Kidney epithelial cell (primary cell): Measurements from ENCODE around the gene ZNF330. TPM values are rescaled to one million over a fixed set of nuclear protein-coding genes. Genes with fewer than 3 reads are reported as not detected.

Experiments used
- DNase-seq: peaks from one replicate; pipeline ENCODE4 v3.0.0-alpha.2; 2010; ENCODE audit warnings: low read depth
- H3K27me3 ChIP-seq: 2 replicates; pipeline ENCODE4 v1.6.0; 2011; ENCODE audit warnings: low read length; ENCODE audit not compliant: control insufficient read depth, insufficient read depth
- H3K36me3 ChIP-seq: 2 replicates; pipeline ENCODE4 v1.5.1; 2011; ENCODE audit warnings: low read length; ENCODE audit not compliant: control insufficient read depth, insufficient read depth
- H3K4me3 ChIP-seq: 2 replicates; pipeline ENCODE4 v1.5.1; 2011; ENCODE audit warnings: low read depth, mild to moderate bottlenecking, control low read depth, low read length
- total RNA-seq: library from RNA; depleted of rRNA; stranded (reverse); fragments of >200 nt; gene quantifications from 2 replicates; pipeline ENCODE4 v1.2.3, GENCODE V29; 2015
- TF ChIP-seq, protein P1 (sequence below): IDR thresholded peaks from 2 replicates; pipeline ENCODE4 v1.5.1; 2011; ENCODE audit warnings: mild to moderate bottlenecking, moderate library complexity, low read length, control low read depth, inconsistent platforms; ENCODE audit not compliant: insufficient read depth, poor library complexity, severe bottlenecking

The ZNF330 gene
- total RNA-seq, 1 donor from 2014 or later, result 21.5 TPM

DNA sequence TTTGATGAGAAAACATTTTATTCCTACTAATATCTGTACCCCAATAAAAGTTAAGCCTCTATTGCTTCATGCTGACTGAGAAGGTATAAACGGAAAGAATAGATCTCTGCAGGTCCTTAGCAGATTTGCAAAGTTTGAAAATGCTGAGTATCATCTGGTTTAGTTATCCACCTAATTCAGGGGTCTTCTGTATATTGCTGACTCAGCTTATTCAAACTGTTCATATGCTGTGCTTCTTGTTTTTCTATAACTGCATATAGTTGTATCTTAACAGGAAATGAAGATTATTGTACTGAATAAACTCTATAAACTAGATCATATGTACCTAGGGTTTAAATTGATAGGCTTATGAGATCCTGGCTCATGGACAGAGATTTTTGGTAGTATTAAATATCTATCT, 23.7 kb downstream of the ZNF330 start:
- no peak for DNase-seq
- H3K4me3 ChIP-seq, result no peak overlapping the region
- TF ChIP-seq, protein P1, sequence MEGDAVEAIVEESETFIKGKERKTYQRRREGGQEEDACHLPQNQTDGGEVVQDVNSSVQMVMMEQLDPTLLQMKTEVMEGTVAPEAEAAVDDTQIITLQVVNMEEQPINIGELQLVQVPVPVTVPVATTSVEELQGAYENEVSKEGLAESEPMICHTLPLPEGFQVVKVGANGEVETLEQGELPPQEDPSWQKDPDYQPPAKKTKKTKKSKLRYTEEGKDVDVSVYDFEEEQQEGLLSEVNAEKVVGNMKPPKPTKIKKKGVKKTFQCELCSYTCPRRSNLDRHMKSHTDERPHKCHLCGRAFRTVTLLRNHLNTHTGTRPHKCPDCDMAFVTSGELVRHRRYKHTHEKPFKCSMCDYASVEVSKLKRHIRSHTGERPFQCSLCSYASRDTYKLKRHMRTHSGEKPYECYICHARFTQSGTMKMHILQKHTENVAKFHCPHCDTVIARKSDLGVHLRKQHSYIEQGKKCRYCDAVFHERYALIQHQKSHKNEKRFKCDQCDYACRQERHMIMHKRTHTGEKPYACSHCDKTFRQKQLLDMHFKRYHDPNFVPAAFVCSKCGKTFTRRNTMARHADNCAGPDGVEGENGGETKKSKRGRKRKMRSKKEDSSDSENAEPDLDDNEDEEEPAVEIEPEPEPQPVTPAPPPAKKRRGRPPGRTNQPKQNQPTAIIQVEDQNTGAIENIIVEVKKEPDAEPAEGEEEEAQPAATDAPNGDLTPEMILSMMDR, result no peak
- H3K36me3 ChIP-seq, result no peaks in the 10 kb centered on the region
- H3K27me3 ChIP-seq, result no peaks in the 10 kb centered on the region

DNA sequence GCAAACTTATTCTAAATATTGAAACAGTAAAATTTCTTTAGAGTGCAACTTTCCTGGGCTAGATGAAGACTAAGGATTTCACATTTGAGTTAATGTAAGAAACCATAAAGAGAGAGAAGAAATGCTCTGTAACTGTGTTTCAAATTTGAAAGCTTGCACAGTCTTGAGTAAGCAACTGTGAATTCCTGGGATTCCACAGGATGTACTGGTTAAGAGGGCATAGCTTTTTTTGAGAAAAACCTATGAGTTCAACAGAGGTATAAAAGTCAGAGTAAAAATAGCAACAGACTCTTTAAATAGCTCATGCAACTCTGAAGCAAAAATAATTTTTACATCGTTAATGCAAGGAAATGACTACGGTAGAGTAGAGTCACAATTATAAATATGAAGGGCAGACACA, 25.5 kb downstream of the ZNF330 start:
- peak; percentile 37 for DNase-seq
- no peaks in the 10 kb centered on the region for H3K36me3 ChIP-seq
- H3K27me3 ChIP-seq, result no peaks in the 10 kb centered on the region
- no peak overlapping the region for H3K4me3 ChIP-seq
- TF ChIP-seq, protein P1, result no peak

DNA sequence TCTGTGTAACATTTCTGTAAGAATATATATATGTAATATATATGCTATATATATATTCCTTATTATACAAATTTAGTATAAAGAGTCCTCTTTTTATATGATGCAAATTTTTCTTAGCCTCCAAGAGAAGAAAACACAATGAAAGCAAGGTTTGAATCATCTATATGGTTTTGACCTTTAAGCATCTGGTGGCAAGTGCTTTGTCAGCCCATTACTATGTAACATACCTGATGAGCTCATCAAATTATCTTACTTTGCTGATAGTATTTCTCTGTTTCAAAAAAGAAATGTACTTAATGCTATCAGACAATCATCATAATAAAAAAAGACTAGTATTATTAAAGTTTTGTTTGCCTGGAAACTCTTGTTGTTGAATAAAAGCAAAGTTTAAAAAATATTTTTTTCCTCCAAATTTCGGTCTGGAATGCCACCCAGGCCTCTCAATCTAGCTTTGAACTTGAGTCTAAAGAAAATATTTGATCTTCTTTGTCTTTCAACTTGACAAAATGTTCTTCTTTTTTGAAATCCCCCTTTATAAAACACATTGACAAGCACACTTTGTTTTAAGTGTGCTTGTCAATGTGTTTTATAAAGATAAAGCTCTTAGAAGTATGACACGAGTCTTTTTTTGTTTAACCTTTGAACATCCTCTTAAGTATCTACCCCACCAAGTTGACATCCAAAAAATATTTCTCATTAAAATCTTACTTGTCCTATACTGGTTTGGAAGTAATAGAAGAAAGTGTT, 26.2 kb downstream of the ZNF330 start:
- Histone ChIP-seq H3K4me3 (no peak overlapping the region), H3K27me3 (no peaks in the 10 kb centered on the region), H3K36me3 (no peaks in the 10 kb centered on the region)
- TF ChIP-seq, protein P1, result no peak
- no peak for DNase-seq

DNA sequence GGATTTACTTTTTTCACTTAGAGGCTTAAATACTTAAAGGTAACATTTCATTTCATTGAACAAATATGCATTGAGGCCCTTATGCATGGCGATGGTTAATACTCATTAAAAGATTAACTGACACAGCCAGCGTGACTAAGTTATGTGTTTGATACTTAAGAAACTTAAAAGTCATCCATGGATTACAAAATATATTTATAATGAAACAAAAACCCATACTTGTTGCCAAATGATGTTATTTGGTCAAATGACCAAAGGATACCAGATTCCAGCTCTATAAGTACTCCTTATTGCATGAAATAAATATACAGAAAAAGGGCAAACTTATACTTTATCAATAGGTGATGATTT, 26.7 kb downstream of the ZNF330 start:
- H3K36me3 ChIP-seq, result no peaks in the 10 kb centered on the region
- TF ChIP-seq, protein P1, result no peak
- no peaks in the 10 kb centered on the region for H3K27me3 ChIP-seq
- no peak for DNase-seq
- no peak overlapping the region for H3K4me3 ChIP-seq

DNA sequence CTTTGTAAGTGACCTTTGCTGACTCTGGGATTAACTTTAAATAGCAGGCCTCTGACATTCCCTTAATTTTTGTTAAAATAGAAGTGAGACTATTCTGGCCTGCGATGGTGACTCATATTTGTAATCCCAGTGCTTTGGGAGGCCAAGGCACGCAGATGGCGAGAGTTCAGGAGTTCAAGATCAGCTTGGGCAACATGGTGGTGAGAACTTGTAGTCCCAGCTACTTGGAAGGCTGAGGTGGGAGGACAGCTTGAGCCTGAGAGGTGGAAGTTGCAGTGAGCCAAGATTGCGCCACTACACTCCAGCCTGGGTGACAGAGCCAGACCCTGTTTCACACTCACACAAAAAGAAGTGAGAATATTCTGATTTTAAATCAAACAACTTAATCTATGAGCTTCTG, 27.3 kb downstream of the ZNF330 start:
- no peak for DNase-seq
- H3K4me3 ChIP-seq, result no peak overlapping the region
- H3K27me3 ChIP-seq, result no peaks in the 10 kb centered on the region
- TF ChIP-seq, protein P1, result no peak
- H3K36me3 ChIP-seq, result no peaks in the 10 kb centered on the region

DNA sequence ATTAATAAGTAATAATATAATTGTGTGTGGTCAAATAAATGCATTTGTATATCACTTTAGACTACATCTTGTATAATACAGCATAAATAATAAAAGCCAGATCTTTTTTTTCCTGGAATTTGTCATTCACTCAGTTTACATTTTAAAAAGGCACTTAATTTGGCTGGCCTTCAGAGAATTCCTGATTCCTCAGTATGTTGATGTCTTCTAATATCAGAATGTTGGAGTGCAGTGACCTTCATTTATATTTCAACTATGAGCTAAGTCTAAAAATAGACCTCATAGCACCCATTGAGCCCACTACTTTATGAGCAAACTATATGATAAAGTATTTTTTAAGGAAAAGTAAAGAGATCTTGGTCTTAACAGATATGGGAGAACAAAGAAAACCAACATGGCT, 27.8 kb downstream of the ZNF330 start:
- no peak for DNase-seq
- TF ChIP-seq, protein P1, result no peak
- Histone ChIP-seq H3K36me3 (no peaks in the 10 kb centered on the region), H3K27me3 (no peaks in the 10 kb centered on the region), H3K4me3 (no peak overlapping the region)
